OCI-LY7 (cell line): ENCODE measurements around the gene HDHD5. TPM values are rescaled to one million over a fixed set of nuclear protein-coding genes. Genes with fewer than 3 reads are reported as not detected.

Experiments used
- BruUV-seq: library from RNA; stranded (reverse); fragments of 400-500 nt; replicated peaks from 2 replicates; lab custom pipeline; 2021; lab: Mats Ljungman, UMichigan
- CTCF ChIA-PET: fragments of 300-600 bp; sonication (Branson Sonifier 250); formaldehyde crosslinking; loops from one replicate; lab custom pipeline; 2022; ENCODE audit warnings: antibody characterized with exemption; ENCODE audit not compliant: unreplicated experiment; lab: Charles Lee
- POLR2A ChIA-PET: fragments of 300-600 bp; sonication (Branson Sonifier 250); formaldehyde crosslinking; loops from one replicate; lab custom pipeline; 2022; ENCODE audit warnings: antibody characterized with exemption; lab: Charles Lee
- DNase-seq: peaks from one replicate; pipeline ENCODE4 v3.0.0-alpha.2; 2015; ENCODE audit warnings: low spot score
- H2AFZ ChIP-seq: fragments of 200-600 bp; sonication (generic), shearing (Covaris generic); 2 replicates; pipeline ENCODE4 v1.6.1; 2014; ENCODE audit warnings: mild to moderate bottlenecking, antibody characterized with exemption, low read length, moderate library complexity
- H3K27ac ChIP-seq: fragments of 200-600 bp; sonication (generic); 2 replicates; pipeline ENCODE4 v1.5.1; 2014; ENCODE audit warnings: mixed run types, low read depth, mild to moderate bottlenecking, moderate library complexity, low read length, inconsistent platforms; ENCODE audit not compliant: poor library complexity, severe bottlenecking
- H3K36me3 ChIP-seq: fragments of 200-600 bp; sonication (generic); 2 replicates; pipeline ENCODE4 v1.6.1; 2014; ENCODE audit warnings: mild to moderate bottlenecking, antibody characterized with exemption, low read length, moderate library complexity, mixed read lengths; ENCODE audit not compliant: insufficient read depth
- H3K4me1 ChIP-seq: fragments of 200-600 bp; sonication (generic); 2 replicates; pipeline ENCODE4 v1.5.1; 2014; ENCODE audit warnings: mild to moderate bottlenecking, low read length; ENCODE audit not compliant: insufficient read depth, poor library complexity, severe bottlenecking
- H3K4me2 ChIP-seq: fragments of 200-600 bp; sonication (generic); 2 replicates; pipeline ENCODE4 v1.6.1; 2014; ENCODE audit warnings: mild to moderate bottlenecking, low read length
- H3K4me3 ChIP-seq: fragments of 200-600 bp; sonication (generic); 2 replicates; pipeline ENCODE4 v1.5.1; 2014; ENCODE audit warnings: mild to moderate bottlenecking, low read depth, low read length; ENCODE audit not compliant: poor library complexity, severe bottlenecking
- H3K79me2 ChIP-seq: fragments of 200-600 bp; sonication (generic); 2 replicates; pipeline ENCODE4 v1.6.1; 2016; ENCODE audit warnings: low read depth, mild to moderate bottlenecking, low read length, moderate library complexity, mixed read lengths; ENCODE audit not compliant: insufficient read depth
- H3K9me2 ChIP-seq: fragments of 200-600 bp; sonication (generic); 2 replicates; pipeline ENCODE4 v1.6.1; 2016; ENCODE audit warnings: mild to moderate bottlenecking, low read length, mixed read lengths; ENCODE audit not compliant: insufficient read depth
- H3K9me3 ChIP-seq: fragments of 200-600 bp; sonication (generic); 2 replicates; pipeline ENCODE4 v1.6.1; 2014; ENCODE audit warnings: mild to moderate bottlenecking, mixed run types, low read length, mixed read lengths
- H4K20me1 ChIP-seq: fragments of 200-600 bp; sonication (generic); 2 replicates; pipeline ENCODE4 v1.6.1; 2014; ENCODE audit warnings: mild to moderate bottlenecking, antibody characterized with exemption, low read length, moderate library complexity, mixed read lengths; ENCODE audit not compliant: insufficient read depth
- EZH2phosphoT487 ChIP-seq: fragments of 200-600 bp; sonication (generic); IDR thresholded peaks from 2 replicates; pipeline ENCODE4 v1.6.1; 2018; ENCODE audit warnings: low read depth, borderline replicate concordance, mild to moderate bottlenecking, mixed run types, antibody characterized with exemption, low read length, moderate library complexity, mixed read lengths
- intact Hi-C: fragments of 100-400 bp; cut with micrococcal nuclease; formaldehyde crosslinking; loops from one replicate; pipeline ENCODE4 v1.10.0; 2022; ENCODE audit not compliant: unreplicated experiment
- total RNA-seq, 2 experiments: library from RNA; depleted of rRNA in 1 of 2; stranded (reverse); fragments of >200 nt in 1 of 2; shearing (Covaris generic) in 1 of 2; gene quantifications; 2 replicates each; pipeline ENCODE4 v1.2.3, GENCODE V29; 2014 to 2022
- TF ChIP-seq, protein P1 (sequence below): fragments of 200-600 bp; sonication (generic); conservative IDR thresholded peaks from 2 replicates; pipeline ENCODE4 v1.5.1; 2014; ENCODE audit warnings: mild to moderate bottlenecking, antibody characterized with exemption, low read length, moderate library complexity, mixed read lengths

HDHD5 gene
- total RNA-seq, 2 experiments from 2014 or later, result 77.4 to 84.6 TPM

GRCh38 chr22:17098379-17098819 is 60.7 kb downstream of the HDHD5 start:
- H3K4me2 ChIP-seq, result peak overlapping the region; percentile 32; the same call in 1 of the 2 replicates
- intact Hi-C loops, result no loop called here
- H3K9me2 ChIP-seq, result no peaks in the 10 kb centered on the region
- BruUV-seq, result no TSS peak
- no peaks in the 10 kb centered on the region for H3K9me3 ChIP-seq
- no peak overlapping the region for H3K27ac ChIP-seq
- no peaks in the 10 kb centered on the region for H3K79me2 ChIP-seq
- DNase-seq, result peak; percentile 31
- H2AFZ ChIP-seq, result no peak overlapping the region
- peaks cover 23% of the 10 kb centered on the region for H3K4me1 ChIP-seq
- H3K4me3 ChIP-seq, result no peak overlapping the region
- ChIA-PET CTCF (no interaction called here), POLR2A (interaction anchor here (0.6 kb wide), 1 partner anchor 182 kb away, joined by 3 read pairs; no protein-coding TSS in a partner anchor)
- TF ChIP-seq, protein P1, sequence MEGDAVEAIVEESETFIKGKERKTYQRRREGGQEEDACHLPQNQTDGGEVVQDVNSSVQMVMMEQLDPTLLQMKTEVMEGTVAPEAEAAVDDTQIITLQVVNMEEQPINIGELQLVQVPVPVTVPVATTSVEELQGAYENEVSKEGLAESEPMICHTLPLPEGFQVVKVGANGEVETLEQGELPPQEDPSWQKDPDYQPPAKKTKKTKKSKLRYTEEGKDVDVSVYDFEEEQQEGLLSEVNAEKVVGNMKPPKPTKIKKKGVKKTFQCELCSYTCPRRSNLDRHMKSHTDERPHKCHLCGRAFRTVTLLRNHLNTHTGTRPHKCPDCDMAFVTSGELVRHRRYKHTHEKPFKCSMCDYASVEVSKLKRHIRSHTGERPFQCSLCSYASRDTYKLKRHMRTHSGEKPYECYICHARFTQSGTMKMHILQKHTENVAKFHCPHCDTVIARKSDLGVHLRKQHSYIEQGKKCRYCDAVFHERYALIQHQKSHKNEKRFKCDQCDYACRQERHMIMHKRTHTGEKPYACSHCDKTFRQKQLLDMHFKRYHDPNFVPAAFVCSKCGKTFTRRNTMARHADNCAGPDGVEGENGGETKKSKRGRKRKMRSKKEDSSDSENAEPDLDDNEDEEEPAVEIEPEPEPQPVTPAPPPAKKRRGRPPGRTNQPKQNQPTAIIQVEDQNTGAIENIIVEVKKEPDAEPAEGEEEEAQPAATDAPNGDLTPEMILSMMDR, result no peak
- TF ChIP-seq EZH2phosphoT487, result no peak
- peaks cover 28% of the 10 kb centered on the region; the same call in 1 of the 2 replicates for H3K36me3 ChIP-seq
- peaks cover 5% of the 10 kb centered on the region for H4K20me1 ChIP-seq

DNA sequence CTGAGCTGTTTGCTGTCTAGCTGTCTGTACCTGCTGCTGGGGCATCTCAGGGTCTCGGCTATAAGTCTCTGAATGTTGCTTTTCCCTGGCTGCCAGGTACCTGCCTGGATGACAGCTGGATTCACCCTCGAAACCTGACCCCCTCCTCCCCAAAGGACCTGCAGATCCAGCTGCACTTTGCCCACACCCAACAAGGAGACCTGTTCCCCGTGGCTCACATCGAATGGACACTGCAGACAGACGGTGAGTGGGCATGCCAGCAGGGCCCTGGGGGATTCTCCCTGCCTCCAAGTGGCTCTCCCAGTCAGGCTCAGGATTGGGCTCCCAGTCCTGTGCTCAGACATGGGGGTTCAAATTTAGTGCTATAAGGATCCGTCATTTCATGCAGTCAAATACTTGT is 61.4 kb downstream of the HDHD5 start:
- H4K20me1 ChIP-seq, result peaks cover 5% of the 10 kb centered on the region
- no peak overlapping the region for H3K4me3 ChIP-seq
- BruUV-seq, result no TSS peak
- H3K9me3 ChIP-seq, result no peaks in the 10 kb centered on the region
- no peak overlapping the region for H3K27ac ChIP-seq
- H3K36me3 ChIP-seq, result peaks cover 28% of the 10 kb centered on the region; the same call in 1 of the 2 replicates
- TF ChIP-seq, protein P1, result no peak
- TF ChIP-seq EZH2phosphoT487, result no peak
- H2AFZ ChIP-seq, result no peak overlapping the region
- no peaks in the 10 kb centered on the region for H3K79me2 ChIP-seq
- ChIA-PET POLR2A (no interaction called here), CTCF (no interaction called here)
- H3K4me1 ChIP-seq, result peaks cover 23% of the 10 kb centered on the region
- DNase-seq, result no peak
- H3K4me2 ChIP-seq, result no peak overlapping the region
- no peaks in the 10 kb centered on the region for H3K9me2 ChIP-seq
- intact Hi-C loops, result no loop called here

DNA sequence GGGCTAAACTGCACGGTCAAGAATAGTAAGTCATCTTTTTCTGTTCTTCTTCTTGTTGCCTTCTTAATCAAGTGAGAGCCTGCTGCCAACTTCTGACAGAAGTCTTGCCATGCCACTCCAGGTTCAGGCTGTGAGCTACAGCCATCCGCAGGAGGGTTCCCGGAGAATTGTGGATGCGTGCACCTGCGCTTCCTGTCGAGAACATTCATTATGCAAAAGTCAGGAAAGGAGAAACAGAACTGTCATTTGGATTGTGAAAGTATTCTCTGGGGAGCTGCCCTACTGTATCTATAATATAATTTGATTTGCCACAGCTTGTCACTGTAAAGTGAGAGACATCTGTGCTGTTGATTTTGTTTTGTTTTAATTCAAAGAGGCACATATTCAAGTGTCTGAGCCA is 62.0 kb downstream of the HDHD5 start:
- BruUV-seq, result no TSS peak
- no peak overlapping the region for H3K27ac ChIP-seq
- DNase-seq, result no peak
- H3K36me3 ChIP-seq, result peaks cover 24% of the 10 kb centered on the region; the same call in 1 of the 2 replicates
- no peaks in the 10 kb centered on the region for H3K79me2 ChIP-seq
- no peaks in the 10 kb centered on the region for H3K9me2 ChIP-seq
- H3K4me2 ChIP-seq, result peak overlapping the region; percentile 15; the same call in 1 of the 2 replicates
- H2AFZ ChIP-seq, result no peak overlapping the region
- ChIA-PET POLR2A (no interaction called here), CTCF (no interaction called here)
- TF ChIP-seq, protein P1, result no peak
- intact Hi-C loops, result no loop called here
- no peak overlapping the region for H3K4me3 ChIP-seq
- H4K20me1 ChIP-seq, result peaks cover 5% of the 10 kb centered on the region
- H3K4me1 ChIP-seq, result peaks cover 23% of the 10 kb centered on the region
- no peaks in the 10 kb centered on the region for H3K9me3 ChIP-seq
